OCI-LY7 (cell line): ENCODE data around the gene CCR5AS.
"Not testable (repeated sequence)": the region's sequence is repeated elsewhere in the genome, so short reads cannot be mapped to it uniquely, and the experiment has no call there.

Experiments
- BruUV-seq: library from RNA; stranded (reverse); fragments of 400-500 nt; replicated peaks from 2 replicates; lab custom pipeline; 2021; lab: Mats Ljungman, UMichigan
- CTCF ChIA-PET: fragments of 300-600 bp; sonication (Branson Sonifier 250); formaldehyde crosslinking; loops from one replicate; lab custom pipeline; 2022; ENCODE audit warnings: antibody characterized with exemption; ENCODE audit not compliant: unreplicated experiment; lab: Charles Lee
- POLR2A ChIA-PET: fragments of 300-600 bp; sonication (Branson Sonifier 250); formaldehyde crosslinking; loops from one replicate; lab custom pipeline; 2022; ENCODE audit warnings: antibody characterized with exemption; lab: Charles Lee
- DNase-seq: peaks from one replicate; pipeline ENCODE4 v3.0.0-alpha.2; 2015; ENCODE audit warnings: low spot score
- H2AFZ ChIP-seq: fragments of 200-600 bp; sonication (generic), shearing (Covaris generic); 2 replicates; pipeline ENCODE4 v1.6.1; 2014; ENCODE audit warnings: mild to moderate bottlenecking, antibody characterized with exemption, low read length, moderate library complexity
- H3K27ac ChIP-seq: fragments of 200-600 bp; sonication (generic); 2 replicates; pipeline ENCODE4 v1.5.1; 2014; ENCODE audit warnings: mixed run types, low read depth, mild to moderate bottlenecking, moderate library complexity, low read length, inconsistent platforms; ENCODE audit not compliant: poor library complexity, severe bottlenecking
- H3K36me3 ChIP-seq: fragments of 200-600 bp; sonication (generic); 2 replicates; pipeline ENCODE4 v1.6.1; 2014; ENCODE audit warnings: mild to moderate bottlenecking, antibody characterized with exemption, low read length, moderate library complexity, mixed read lengths; ENCODE audit not compliant: insufficient read depth
- H3K4me1 ChIP-seq: fragments of 200-600 bp; sonication (generic); 2 replicates; pipeline ENCODE4 v1.5.1; 2014; ENCODE audit warnings: mild to moderate bottlenecking, low read length; ENCODE audit not compliant: insufficient read depth, poor library complexity, severe bottlenecking
- H3K4me2 ChIP-seq: fragments of 200-600 bp; sonication (generic); 2 replicates; pipeline ENCODE4 v1.6.1; 2014; ENCODE audit warnings: mild to moderate bottlenecking, low read length
- H3K4me3 ChIP-seq: fragments of 200-600 bp; sonication (generic); 2 replicates; pipeline ENCODE4 v1.5.1; 2014; ENCODE audit warnings: mild to moderate bottlenecking, low read depth, low read length; ENCODE audit not compliant: poor library complexity, severe bottlenecking
- H3K79me2 ChIP-seq: fragments of 200-600 bp; sonication (generic); 2 replicates; pipeline ENCODE4 v1.6.1; 2016; ENCODE audit warnings: low read depth, mild to moderate bottlenecking, low read length, moderate library complexity, mixed read lengths; ENCODE audit not compliant: insufficient read depth
- H3K9me2 ChIP-seq: fragments of 200-600 bp; sonication (generic); 2 replicates; pipeline ENCODE4 v1.6.1; 2016; ENCODE audit warnings: mild to moderate bottlenecking, low read length, mixed read lengths; ENCODE audit not compliant: insufficient read depth
- H3K9me3 ChIP-seq: fragments of 200-600 bp; sonication (generic); 2 replicates; pipeline ENCODE4 v1.6.1; 2014; ENCODE audit warnings: mild to moderate bottlenecking, mixed run types, low read length, mixed read lengths
- H4K20me1 ChIP-seq: fragments of 200-600 bp; sonication (generic); 2 replicates; pipeline ENCODE4 v1.6.1; 2014; ENCODE audit warnings: mild to moderate bottlenecking, antibody characterized with exemption, low read length, moderate library complexity, mixed read lengths; ENCODE audit not compliant: insufficient read depth
- CTCF ChIP-seq: fragments of 200-600 bp; sonication (generic); conservative IDR thresholded peaks from 2 replicates; pipeline ENCODE4 v1.5.1; 2014; ENCODE audit warnings: mild to moderate bottlenecking, antibody characterized with exemption, low read length, moderate library complexity, mixed read lengths
- EZH2phosphoT487 ChIP-seq: fragments of 200-600 bp; sonication (generic); IDR thresholded peaks from 2 replicates; pipeline ENCODE4 v1.6.1; 2018; ENCODE audit warnings: low read depth, borderline replicate concordance, mild to moderate bottlenecking, mixed run types, antibody characterized with exemption, low read length, moderate library complexity, mixed read lengths
- intact Hi-C: fragments of 100-400 bp; cut with micrococcal nuclease; formaldehyde crosslinking; loops from one replicate; pipeline ENCODE4 v1.10.0; 2022; ENCODE audit not compliant: unreplicated experiment

Gene CCR5AS

GRCh38 chr3:46335541-46335940, 71.3 kb downstream of the CCR5AS start:
- Histone ChIP-seq H3K27ac (no peak overlapping the region), H3K4me1 (no peaks in the 10 kb centered on the region), H3K9me2 (no peaks in the 10 kb centered on the region), H2AFZ (no peak overlapping the region), H3K9me3 (peaks cover 14% of the 10 kb centered on the region; the same call in 1 of the 2 replicates), H3K36me3 (no peaks in the 10 kb centered on the region), H3K4me2 (no peak overlapping the region), H3K4me3 (no peak overlapping the region), H3K79me2 (no peaks in the 10 kb centered on the region), H4K20me1 (no peaks in the 10 kb centered on the region)
- ChIA-PET CTCF (no interaction called here), POLR2A (no interaction called here)
- no peak for TF ChIP-seq CTCF
- no peak for TF ChIP-seq EZH2phosphoT487
- no TSS peak for BruUV-seq
- intact Hi-C loops, result no loop called here
- DNase-seq, result no peak

GRCh38 chr3:46334741-46335478, 72.0 kb downstream of the CCR5AS start:
- no peaks in the 10 kb centered on the region for H3K36me3 ChIP-seq
- no peak overlapping the region for H3K4me2 ChIP-seq
- POLR2A ChIA-PET, result interaction anchor here (0.7 kb wide), 1 partner anchor 246 kb away, joined by 4 read pairs; no protein-coding TSS in a partner anchor
- H3K4me1 ChIP-seq, result no peaks in the 10 kb centered on the region
- no TSS peak for BruUV-seq
- no peak for TF ChIP-seq EZH2phosphoT487
- peaks cover 14% of the 10 kb centered on the region; the same call in 1 of the 2 replicates for H3K9me3 ChIP-seq
- no peak overlapping the region for H3K27ac ChIP-seq
- no peak overlapping the region for H3K4me3 ChIP-seq
- H3K79me2 ChIP-seq, result no peaks in the 10 kb centered on the region
- CTCF ChIA-PET, result no interaction called here
- no peaks in the 10 kb centered on the region for H3K9me2 ChIP-seq
- no peak for DNase-seq
- H4K20me1 ChIP-seq, result no peaks in the 10 kb centered on the region
- intact Hi-C loops, result no loop called here
- no peak overlapping the region for H2AFZ ChIP-seq

- H3K27ac ChIP-seq, H3K4me2 ChIP-seq, H3K79me2 ChIP-seq, H4K20me1 ChIP-seq, H3K36me3 ChIP-seq, H3K4me3 ChIP-seq, intact Hi-C loops, H3K4me1 ChIP-seq, H3K9me2 ChIP-seq, DNase-seq, H2AFZ ChIP-seq, POLR2A ChIA-PET, H3K9me3 ChIP-seq, CTCF ChIA-PET, BruUV-seq: not testable (repeated sequence)
These were observed 76.2 kb downstream of the CCR5AS start for GRCh38 chr3:46330676-46331075.
